GM12891 (cell line): ENCODE measurements around the gene CTNNA2.

ENCODE experiments used
- POLR2A ChIP-seq: IDR thresholded peaks from 2 replicates; pipeline ENCODE4 v1.6.1; 2011; ENCODE audit warnings: low read depth, low read length, control low read depth
- POLR2AphosphoS5 ChIP-seq: IDR thresholded peaks from 2 replicates; pipeline ENCODE4 v1.6.1; 2011; ENCODE audit warnings: low read depth, low read length, control low read depth
- POU2F2 ChIP-seq: IDR thresholded peaks from 2 replicates; pipeline ENCODE4 v1.6.1; 2011; ENCODE audit warnings: low read depth, mild to moderate bottlenecking, control low read depth, low read length, moderate library complexity
- SPI1 ChIP-seq: IDR thresholded peaks from 2 replicates; pipeline ENCODE4 v1.6.1; 2011; ENCODE audit warnings: low read depth, low read length, control low read depth
- TAF1 ChIP-seq: IDR thresholded peaks from 2 replicates; pipeline ENCODE4 v1.6.1; 2011; ENCODE audit warnings: low read depth, low read length, control low read depth

- no peak for TF ChIP-seq POLR2A
- TF ChIP-seq TAF1, result no peak
- no peak for TF ChIP-seq POLR2AphosphoS5
- no peak for TF ChIP-seq SPI1
- no peak for TF ChIP-seq POU2F2
Observed at GRCh38 chr2:80348078-80348477, 835.2 kb downstream of the CTNNA2 start.
